SK-N-SH (cell line): ENCODE data around the gene VTI1B.

ENCODE experiments used
- CTCF ChIP-seq: fragments of 200-600 bp; sonication (generic); IDR thresholded peaks from 2 replicates; pipeline ENCODE4 v1.6.1; 2017; ENCODE audit warnings: antibody characterized with exemption, mild to moderate bottlenecking, moderate library complexity
- EP300 ChIP-seq, 2 experiments: IDR thresholded peaks; 2 replicates each; pipeline versions ENCODE4 v1.4.0 to v1.6.1; 2012; ENCODE audit warnings: borderline replicate concordance in 1 of 2, low read depth in 1 of 2, low read length in 1 of 2
- FOSL2 ChIP-seq: IDR thresholded peaks from 2 replicates; pipeline ENCODE4 v1.4.0; 2012; ENCODE audit warnings: low read depth, mild to moderate bottlenecking, moderate library complexity, borderline replicate concordance
- FOXM1 ChIP-seq: IDR thresholded peaks from 2 replicates; pipeline ENCODE4 v1.4.0; 2012; ENCODE audit warnings: low read depth, mild to moderate bottlenecking
- IRF3 ChIP-seq: fragments of 150-350 bp; IDR thresholded peaks from 2 replicates; pipeline ENCODE4 v1.6.1; 2016; ENCODE audit warnings: mild to moderate bottlenecking, low read depth, low read length
- POLR2AphosphoS5 ChIP-seq: IDR thresholded peaks from 2 replicates; pipeline ENCODE4 v1.6.1; 2012; ENCODE audit warnings: low read depth, low read length
- RAD21 ChIP-seq: IDR thresholded peaks from 2 replicates; pipeline ENCODE4 v1.6.1; 2012; ENCODE audit warnings: mild to moderate bottlenecking, low read length
- REST ChIP-seq: IDR thresholded peaks from 2 replicates; pipeline ENCODE4 v1.6.1; 2012; ENCODE audit warnings: mild to moderate bottlenecking, low read depth, low read length, moderate library complexity
- SMC3 ChIP-seq: IDR thresholded peaks from 2 replicates; pipeline ENCODE4 v1.6.1; 2012; ENCODE audit warnings: low read depth, low read length, improper control_type of control experiment
- TAF1 ChIP-seq: IDR thresholded peaks from 2 replicates; pipeline ENCODE4 v1.6.1; 2012; ENCODE audit warnings: low read depth, mild to moderate bottlenecking, low read length, moderate library complexity, borderline replicate concordance
- USF1 ChIP-seq: IDR thresholded peaks from 2 replicates; pipeline ENCODE4 v1.4.0; 2012; ENCODE audit warnings: low read depth, borderline replicate concordance
- USF2 ChIP-seq: fragments of 150-350 bp; IDR thresholded peaks from 2 replicates; pipeline ENCODE4 v1.6.1; 2017; ENCODE audit warnings: antibody characterized with exemption, low read length, low read depth, borderline replicate concordance
- YY1 ChIP-seq: IDR thresholded peaks from 2 replicates; pipeline ENCODE4 v1.4.0; 2012; ENCODE audit warnings: low read depth, mild to moderate bottlenecking
- ZBTB33 ChIP-seq: IDR thresholded peaks from 2 replicates; pipeline ENCODE4 v1.4.0; 2012; ENCODE audit warnings: low read depth, borderline replicate concordance

GRCh38 chr14:67609642-67610310, 64.7 kb downstream of the VTI1B start:
- TF ChIP-seq FOXM1 (no peak), USF1 (no peak), POLR2AphosphoS5 (no peak), CTCF (no peak), ZBTB33 (no peak), RAD21 (no peak), EP300 (IDR thresholded peaks at IDR 0.05; ENCODE audit: borderline replicate concordance in 1 of 2, low read depth in 1 of 2, low read length in 1 of 2) (no peak), REST (no peak), SMC3 (no peak), FOSL2 (no peak), TAF1 (no peak), YY1 (no peak), USF2 (no peak), IRF3 (no peak)
